HG02870 (cell line): ENCODE measurements around the gene GDPGP1.

Experiments used
- ATAC-seq: cut with Tn5 transposase; IDR thresholded peaks from one replicate; pipeline ENCODE4 v1.9.1; 2021; ENCODE audit warnings: mild to moderate bottlenecking, moderate library complexity; ENCODE audit not compliant: unreplicated experiment

GDPGP1 gene

DNA sequence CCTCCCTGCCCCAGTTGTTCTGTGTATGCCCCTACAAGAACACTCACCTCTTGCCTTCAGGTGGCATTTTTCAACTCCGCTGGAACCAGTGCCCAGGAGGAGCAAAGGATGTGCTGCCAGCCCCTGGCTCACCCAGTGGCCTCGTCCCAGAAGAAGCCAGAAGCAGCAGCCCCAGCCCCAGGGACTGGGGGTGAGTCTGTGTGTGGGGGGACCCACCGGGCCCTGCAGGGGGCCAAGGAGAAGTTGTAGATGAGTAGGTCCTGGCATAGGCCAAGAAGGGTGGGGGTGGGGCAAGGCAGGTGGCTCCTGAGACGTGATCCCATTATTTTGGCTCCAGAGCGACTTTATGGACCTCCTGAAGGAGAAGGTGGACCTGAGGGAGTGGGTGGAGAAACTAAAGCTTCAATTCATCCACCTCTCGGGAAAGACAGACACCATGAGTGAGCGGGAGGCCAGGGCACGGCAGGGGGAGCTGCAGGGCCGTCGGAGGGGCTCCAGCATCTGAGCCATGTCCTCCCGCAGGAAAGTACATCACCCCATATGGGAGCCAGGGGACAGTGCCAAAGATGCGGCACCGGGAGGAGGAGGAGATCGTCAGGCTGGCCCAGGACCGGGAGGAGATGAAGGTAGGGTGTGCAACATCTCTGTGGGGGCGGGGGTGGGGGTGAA is 60.7 kb downstream of the GDPGP1 start:
- ATAC-seq: no peak

DNA sequence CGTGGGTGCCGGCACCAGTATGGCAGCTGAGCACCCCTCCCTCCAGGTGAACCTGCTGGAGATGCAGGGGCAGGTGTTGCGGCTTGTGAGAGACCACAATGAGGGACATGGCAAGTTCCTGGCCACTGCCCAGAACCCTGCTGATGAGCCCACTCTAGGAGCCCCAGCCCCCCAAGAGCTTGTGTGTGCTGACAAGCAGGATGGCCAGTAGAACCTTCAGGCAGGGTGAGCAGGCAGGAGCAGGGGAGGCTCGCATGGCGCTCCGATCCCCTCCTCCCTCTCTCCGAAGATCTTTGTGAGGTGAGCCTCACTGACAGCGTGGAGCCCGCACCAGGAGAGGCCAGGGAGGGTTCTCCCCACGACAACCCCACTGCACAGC is 61.2 kb downstream of the GDPGP1 start:
- ATAC-seq: no peak
